Vagina (tissue), 2 donors: ENCODE measurements around the gene SRCIN1.

Experiments
- POLR2AphosphoS5 ChIP-seq, 2 donors: sonication (generic); formaldehyde crosslinking; IDR thresholded peaks; one replicate each; pipeline ENCODE4 v1.9.0; 2017; ENCODE audit warnings: antibody characterized with exemption in 2 of 2, mild to moderate bottlenecking in 2 of 2, low read depth in 1 of 2; ENCODE audit not compliant: insufficient read depth in 1 of 2
- TF ChIP-seq, protein P1 (sequence below), 3 experiments: fragments of 450-650 bp in 2 of 3; fragments of 200-600 bp in 1 of 3; sonication (generic) in 1 of 3; IDR thresholded peaks; one replicate each; pipeline ENCODE4 v1.5.1; 2017 to 2019; ENCODE audit warnings: antibody characterized with exemption in 3 of 3, mild to moderate bottlenecking in 2 of 3, moderate library complexity in 2 of 3

- TF ChIP-seq, protein P1, sequence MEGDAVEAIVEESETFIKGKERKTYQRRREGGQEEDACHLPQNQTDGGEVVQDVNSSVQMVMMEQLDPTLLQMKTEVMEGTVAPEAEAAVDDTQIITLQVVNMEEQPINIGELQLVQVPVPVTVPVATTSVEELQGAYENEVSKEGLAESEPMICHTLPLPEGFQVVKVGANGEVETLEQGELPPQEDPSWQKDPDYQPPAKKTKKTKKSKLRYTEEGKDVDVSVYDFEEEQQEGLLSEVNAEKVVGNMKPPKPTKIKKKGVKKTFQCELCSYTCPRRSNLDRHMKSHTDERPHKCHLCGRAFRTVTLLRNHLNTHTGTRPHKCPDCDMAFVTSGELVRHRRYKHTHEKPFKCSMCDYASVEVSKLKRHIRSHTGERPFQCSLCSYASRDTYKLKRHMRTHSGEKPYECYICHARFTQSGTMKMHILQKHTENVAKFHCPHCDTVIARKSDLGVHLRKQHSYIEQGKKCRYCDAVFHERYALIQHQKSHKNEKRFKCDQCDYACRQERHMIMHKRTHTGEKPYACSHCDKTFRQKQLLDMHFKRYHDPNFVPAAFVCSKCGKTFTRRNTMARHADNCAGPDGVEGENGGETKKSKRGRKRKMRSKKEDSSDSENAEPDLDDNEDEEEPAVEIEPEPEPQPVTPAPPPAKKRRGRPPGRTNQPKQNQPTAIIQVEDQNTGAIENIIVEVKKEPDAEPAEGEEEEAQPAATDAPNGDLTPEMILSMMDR (IDR thresholded peaks at IDR 0.05): no peak
- no peak for TF ChIP-seq POLR2AphosphoS5 (IDR thresholded peaks at IDR 0.05; ENCODE audit: insufficient read depth in 1 of 2, low read depth in 1 of 2)
These were observed 64.5 kb downstream of the SRCIN1 start for GRCh38 chr17:38541281-38541680.
